SHP77 treated with DMSO at 0.1 percent for 48 hours (cell line): Measurements from ENCODE around the gene GGT5.

Source experiments
- DNase-seq: peaks from one replicate; lab custom pipeline; 2025; lab: John Stamatoyannopoulos, UW

GGT5 gene

DNA sequence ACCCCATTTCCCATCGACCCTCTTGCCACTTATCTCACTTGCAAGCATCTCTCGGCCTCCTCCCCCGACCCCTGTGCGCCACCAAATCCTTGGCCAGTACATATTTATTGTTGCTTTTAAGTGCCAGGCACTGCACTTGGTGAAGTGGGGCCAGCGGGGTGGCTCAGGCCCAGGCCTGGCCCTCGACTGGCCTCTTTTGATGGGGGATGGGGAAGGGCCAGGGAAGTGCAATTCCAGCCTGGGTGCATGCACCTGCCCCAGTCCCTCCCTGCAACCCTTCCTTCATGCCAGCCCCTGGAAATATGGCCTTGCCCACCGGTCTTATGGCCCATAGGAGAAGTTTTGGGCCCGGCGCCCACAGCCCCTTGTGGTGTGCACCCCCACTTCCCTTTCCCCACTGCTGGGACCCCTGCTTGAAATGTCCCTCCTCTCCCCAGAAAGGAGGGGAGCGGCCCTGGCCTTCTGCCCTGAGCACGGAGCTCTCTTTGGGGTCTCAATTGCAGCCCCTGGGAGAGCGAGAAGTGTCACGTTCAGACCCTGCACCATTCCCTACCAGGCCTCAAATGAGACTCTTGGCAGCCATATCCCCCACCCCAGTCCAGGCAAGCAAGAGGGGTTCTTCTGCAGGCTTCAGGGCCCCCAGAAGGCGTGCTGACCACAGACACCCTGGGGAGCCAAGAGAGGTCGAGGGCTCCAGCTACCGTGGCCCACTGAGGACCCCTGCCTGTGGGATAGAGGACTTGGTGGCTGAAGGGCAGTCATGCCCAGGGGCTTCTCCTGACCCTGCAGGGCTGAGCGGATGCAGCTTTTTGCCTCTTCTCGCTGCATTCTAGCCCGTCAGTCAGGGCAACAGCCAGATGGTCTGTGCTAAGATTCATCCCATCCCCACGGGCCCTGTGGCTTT lies 62.6 kb downstream of the GGT5 start:
- DNase-seq: no peak

DNA sequence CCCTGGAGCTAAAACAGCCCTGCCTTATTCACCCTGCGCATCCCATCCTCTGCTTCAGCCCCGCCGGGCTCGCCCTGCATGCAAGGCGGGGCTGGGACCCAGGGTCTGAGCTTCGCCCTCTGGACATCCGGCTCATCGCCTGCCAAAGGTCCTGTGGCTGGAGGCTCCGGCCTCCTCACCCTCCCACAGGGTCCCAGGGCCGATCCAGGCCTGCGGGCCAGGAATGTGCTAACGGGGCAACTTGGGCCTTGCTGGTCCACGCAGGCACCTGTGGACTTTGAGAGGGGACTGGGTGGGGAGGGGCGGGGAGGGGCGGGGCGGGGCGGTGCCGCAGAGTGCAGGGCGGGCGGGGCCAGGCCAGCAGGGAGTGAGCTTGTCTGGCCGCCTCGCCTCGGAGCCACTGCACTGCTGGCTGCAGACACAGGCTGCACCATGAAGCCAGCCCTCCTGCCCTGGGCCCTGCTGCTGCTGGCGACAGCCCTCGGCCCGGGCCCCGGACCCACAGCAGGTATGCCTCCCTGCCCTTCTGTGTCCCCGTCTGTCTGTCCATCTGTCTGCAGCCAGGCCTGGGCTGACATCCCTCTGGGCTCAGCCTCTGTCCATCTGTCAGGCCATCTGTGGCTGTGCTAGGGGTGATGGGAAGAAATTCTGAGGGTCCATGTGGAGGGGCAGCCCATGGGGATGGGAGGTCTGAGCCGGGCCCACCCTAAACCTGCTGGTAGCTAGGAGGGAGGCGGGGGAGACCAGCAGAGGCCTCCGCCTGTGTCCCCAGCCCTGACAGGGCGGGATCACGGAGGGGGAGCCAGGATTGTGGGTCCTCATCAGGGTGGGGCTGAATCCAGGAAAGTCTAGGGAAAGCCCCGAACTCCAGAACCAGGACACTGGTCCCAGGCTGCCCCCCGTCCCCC lies 63.5 kb downstream of the GGT5 start, which contains the start of gene SUSD2:
SUSD2 (plus strand) TSS at position 400 of the 908 bp plus-strand sequence; CDS start at position 433, 33 bp downstream.
- DNase-seq: no peak

DNA sequence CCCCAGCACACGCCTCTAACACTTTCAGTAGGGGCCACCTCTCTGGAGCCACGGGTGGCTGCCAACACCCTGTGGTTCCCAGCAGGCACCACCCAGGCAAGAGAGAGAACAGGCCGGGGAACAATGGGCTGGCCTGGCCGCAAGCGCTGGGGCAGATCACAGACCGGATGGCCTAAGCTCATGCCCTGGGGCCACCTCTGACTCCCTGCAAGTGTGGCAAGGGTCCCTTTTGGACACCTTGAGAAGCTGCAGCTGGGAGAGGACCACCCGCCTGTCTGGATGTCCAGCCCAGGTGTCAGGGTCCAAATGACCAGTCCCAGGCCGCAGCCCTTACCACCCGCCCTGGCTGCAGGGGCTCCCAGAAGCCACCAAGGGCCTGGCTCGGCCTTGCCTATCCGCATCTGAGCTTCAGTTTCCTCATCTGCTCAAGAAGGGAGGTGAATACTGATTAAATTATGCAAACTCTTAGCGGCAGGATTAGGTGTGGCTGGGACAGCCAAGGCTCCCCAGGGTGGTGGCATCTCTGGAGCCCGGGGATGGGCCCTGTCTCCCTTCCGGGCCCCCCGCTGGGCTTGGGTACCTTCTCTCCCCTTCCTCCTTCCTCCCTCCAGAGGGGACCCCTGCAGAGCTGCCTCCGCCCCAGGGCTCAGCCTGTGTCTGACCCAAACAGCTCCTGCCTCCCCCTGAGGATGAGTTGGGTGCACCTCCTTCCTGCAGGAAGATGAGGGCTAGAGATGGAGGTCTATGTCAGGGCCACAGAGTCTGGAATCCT lies 64.4 kb downstream of the GGT5 start:
- no peak for DNase-seq

DNA sequence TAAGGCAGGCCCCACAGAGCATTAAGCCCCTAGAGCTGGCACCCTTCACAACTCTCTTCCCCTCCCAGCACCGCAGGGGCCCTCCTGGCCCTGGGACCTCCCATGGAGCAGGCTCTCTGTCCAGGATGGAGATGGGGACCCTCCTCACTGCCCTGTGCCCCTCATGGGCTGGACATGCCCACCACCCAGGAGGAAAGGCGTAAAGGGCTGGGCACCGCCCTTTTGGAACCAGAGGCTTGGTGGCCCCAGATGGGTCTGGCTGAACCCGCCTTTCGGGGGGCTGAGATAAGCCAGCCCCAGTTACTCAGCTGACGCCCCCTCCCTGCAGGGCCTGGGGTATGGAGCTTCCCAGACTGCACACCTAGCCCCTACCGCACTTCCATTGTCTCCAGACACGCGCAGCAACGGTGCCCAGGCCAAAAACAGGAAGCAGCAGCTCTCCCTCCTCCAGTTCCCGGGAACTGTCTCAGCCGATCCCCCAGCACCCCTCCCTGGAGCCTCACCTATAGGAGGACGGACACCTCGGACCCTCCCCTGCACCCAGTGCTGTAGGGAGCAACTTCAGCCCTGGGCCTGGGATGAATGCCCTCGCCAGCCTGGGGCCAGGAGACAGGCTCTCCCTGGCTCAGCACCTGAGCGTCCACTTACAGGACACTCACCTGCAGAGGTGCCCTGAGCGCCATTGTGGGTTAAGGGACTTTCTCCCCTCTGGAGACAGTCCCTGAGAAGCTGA lies 65.2 kb downstream of the GGT5 start:
- no peak for DNase-seq

DNA sequence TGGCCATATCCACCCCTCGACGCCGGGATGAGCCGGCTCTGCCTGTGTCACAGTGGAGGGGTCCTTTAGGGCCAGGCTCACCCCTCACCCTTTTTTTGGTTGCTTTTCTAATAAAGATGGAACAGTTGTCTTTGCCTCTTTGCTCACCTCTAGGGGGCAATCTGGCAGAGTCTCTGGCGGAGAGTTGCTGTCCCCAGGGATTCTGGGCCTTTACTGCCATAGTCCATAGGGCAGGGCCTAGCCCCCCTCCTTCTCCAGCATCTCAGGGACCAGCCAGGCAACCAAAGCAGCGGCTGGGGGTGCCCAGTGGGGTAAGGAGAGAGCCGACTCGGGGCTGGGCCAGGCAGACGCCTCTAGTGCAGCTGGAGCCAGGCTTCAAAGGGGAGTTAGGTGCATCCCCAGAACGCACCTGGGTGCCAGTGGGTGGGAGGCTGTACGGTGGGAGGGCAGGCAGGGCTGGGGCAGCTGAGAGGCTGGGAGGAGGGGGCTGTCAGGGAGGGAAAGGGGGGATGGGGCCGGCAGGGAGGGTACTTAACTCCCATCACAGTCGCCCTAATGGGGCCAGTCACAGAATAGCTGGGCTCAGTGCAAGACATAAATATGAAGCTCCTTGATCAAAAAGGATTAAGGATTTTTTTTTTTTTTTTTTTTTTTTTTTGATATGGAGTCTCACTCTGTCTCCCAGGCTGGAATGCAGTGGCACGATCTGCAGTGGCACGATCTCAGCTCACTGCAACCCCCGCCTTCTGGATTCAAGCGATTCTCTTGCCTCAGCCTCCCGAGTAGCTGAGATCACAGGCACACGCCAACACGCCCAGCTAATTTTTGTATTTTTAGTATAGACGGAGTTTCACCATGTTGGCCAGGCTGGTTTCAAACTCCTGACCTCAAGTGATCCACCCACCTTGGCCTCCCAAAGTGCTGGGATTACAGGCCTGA lies 66.1 kb downstream of the GGT5 start:
- no peak for DNase-seq

DNA sequence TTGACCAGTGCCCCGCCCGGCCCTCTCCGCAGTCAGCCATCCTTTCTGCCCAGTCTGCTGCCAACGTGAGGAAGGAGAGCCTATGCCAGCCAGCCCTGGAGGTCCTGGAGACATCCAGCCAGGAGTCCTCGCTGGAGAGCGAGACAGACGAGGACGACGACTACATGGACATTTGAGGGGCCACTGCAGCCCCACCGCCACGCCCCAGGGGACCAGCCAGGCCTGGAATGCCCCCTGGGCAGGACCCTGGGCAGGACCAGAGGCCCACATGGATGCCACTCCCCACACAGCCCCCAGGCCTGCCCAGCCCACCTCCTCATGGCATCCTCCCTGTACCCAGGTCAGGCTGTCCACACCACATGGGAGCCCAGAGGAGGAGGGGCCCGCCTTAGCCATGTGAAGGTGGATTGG lies 66.9 kb downstream of the GGT5 start:
- DNase-seq: no peak

DNA sequence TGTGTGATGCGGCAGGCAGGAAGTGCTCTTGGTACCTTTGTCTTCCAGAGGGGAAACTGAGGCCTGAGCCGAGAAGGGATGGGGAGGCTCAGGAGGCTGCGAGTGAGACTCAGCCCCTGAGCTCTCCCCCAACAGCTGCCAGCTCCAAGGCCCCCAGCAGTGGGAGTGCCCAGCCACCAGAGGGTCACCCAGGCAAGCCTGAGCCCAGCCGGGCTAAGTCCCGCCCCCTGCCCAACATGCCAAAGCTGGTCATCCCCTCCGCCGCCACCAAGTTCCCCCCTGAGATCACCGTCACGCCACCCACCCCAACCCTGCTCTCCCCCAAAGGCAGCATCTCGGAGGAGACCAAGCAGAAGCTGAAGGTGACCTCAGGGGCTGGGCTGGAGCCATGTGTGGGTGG lies 67.4 kb downstream of the GGT5 start:
- no peak for DNase-seq

DNA sequence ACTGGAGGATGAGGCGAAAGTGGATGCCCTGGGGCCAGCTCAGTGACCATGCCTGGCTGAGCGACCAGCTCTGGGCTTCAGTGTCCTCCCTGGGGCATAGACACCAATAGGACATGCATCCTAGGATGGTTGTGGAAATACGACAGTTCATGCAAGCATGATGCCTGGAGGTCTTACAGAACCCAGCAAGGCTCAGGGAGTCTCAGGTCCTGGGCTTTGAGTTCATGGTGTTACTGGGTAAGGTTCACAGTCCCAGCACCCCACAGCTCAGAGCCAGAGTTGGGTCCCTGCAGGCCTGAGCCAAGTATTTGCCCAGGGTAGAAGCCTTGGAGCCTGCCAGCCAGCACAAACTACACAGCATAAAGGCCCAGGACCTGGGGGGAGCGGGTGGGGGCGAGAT lies 67.8 kb downstream of the GGT5 start:
- DNase-seq: no peak

DNA sequence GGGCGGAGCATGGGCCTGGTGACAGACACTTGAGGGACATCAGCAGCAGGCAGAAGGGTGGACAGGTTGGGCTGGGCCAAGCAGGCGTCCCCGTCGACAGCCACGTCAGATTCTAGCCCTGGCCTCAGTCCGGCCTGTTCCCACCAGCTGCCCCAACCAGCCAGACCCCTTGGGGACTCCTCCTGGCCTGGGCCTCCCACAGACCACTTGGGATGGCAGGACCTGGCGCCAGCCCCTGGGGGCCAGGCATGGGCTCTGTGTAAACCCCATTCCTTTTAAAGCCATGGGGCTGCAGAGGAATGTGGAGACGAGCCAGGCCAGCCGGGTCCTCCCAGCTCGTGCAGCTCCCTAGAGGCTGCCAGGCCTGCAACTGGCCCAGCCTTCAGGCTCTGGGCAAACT lies 68.3 kb downstream of the GGT5 start:
- no peak for DNase-seq

DNA sequence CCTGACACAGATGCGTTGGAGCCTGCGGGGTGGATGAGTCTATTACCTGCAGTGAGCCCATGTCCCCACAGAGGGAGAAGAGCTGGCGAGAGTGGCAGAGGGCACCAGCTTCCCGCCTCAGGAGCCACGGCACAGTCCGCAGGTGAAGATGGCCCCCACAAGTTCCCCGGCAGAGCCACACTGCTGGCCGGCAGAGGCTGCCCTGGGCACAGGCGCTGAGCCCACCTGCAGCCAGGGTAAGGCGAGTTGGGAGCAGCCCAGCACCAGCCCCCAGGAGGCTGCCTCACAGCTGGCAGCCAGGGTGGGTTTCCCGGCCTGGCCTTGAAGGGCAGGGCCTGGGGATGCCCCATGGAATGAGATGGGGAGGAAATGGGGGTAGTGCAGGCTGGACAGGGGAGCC lies 68.8 kb downstream of the GGT5 start:
- DNase-seq: no peak

DNA sequence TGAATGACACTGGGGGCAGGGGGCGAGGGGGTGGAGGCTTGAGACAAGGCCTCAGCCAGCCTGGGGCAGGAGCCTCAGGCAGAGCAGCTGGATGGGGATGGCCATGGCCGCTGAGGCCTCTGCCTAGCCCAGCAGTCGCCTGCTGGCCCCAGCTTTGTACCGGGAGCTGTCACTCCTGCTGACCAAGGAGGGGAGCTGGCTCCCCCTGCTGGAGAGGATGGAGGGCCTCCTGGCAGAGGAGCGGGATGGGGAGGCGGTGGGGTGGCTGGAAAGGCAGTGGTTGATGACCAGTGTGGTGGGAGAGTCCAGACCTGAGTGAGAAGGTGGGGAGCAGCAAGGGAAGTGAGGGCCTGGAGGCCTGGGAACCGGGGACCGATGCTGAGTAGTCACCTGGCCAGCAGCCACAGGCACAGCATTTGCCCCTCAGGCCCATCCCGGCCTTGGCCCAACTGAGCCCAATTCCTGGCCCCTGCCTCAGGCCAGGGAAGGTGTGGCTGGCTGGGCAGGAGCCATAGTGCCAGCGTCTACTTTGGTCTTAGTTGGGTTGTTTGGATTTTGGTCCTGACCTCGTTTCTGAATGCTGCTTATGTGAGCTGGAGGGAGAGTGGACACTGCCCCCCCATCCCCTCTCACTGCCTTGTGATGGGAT lies 69.6 kb downstream of the GGT5 start:
- peak; percentile 34 for DNase-seq

DNA sequence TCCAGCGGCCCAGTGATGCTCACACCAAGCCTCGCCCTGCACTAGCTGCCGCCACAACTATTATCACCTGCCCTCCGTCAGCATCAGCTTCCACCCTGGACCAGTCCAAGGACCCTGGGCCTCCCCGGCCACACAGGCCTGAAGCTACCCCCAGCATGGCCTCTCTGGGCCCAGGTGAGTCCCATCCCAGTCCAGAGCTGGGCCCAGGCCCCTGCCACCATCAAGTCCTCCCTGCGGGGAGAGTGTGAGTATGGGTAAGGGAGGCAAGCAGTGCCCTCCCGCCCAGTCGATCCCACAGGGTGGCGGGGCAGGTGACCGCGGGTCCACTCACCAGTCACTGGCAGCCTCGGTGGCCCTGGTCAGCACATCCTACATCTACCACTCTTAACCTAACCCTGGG lies 73.1 kb downstream of the GGT5 start:
- no peak for DNase-seq

DNA sequence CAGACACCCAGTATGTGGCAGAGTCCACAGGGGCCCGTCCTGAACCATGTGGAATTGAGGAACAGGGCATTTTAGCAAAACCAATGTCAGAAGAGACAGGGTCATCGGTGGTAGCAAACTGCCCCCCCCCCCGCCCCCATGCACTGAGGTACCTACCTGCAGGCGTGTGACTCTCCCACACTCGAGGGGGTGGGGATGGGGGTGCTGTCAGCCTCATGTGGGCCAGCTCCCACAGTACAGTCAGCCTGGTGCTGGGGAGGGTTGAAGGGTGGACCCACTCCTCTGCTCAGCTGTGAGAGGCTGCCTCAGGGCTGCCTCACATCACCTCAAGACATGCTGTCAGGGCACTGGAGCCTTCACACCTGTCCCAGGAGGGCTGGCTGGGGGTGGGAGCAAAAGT lies 74.2 kb downstream of the GGT5 start:
- DNase-seq: no peak

DNA sequence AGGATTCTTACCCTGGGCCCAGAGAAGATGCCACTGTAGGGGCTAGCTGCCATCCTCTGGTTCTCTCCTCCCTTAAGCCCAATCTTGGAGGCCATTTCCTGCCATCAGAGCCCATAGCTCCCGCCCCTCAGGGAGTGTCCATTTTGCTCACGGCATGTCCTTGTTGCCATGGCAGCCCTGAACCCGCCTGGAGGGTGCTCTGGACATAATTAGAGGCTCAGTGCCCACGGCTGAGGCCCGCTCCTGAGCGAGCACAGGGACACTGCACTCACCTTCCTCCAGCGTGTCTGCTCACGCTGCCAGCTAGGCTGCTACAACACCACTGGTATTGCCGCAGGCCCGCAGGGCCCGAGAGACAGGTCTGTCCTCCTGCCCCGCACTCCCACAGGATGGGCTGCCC lies 74.7 kb downstream of the GGT5 start:
- DNase-seq: no peak
